ENCODE results near the gene ALG9.
A peak's percentile ranks its signal among the peaks of the same experiment; 100 is the strongest.

Gene ALG9

GRCh38 chr11:111916768-111917167 is 45.4 kb upstream of the ALG9 start:
- TF ChIP-seq EGR1 (IDR thresholded peaks at IDR 0.05) (no peak), FOXM1 (IDR thresholded peaks at IDR 0.05; ENCODE audit: borderline replicate concordance, low read depth) (no peak), ZBTB7A (IDR thresholded peaks at IDR 0.05; ENCODE audit: low read depth) (no peak), CREB1 (IDR thresholded peaks at IDR 0.05; ENCODE audit: low read depth) (no peak), REST (IDR thresholded peaks at IDR 0.05; ENCODE audit: low read depth) (no peak), MAX (IDR thresholded peaks at IDR 0.05) (no peak), TAF1 (IDR thresholded peaks at IDR 0.05; ENCODE audit: low read depth) (no peak), TCF12 (IDR thresholded peaks at IDR 0.05; ENCODE audit: low read depth) (no peak), CEBPB (IDR thresholded peaks at IDR 0.05) (no peak), TEAD4 (IDR thresholded peaks at IDR 0.05) (no peak), RAD21 (IDR thresholded peaks at IDR 0.05; ENCODE audit: low read depth) (no peak), YY1 (IDR thresholded peaks at IDR 0.05; ENCODE audit: low read depth) (no peak), EP300 (IDR thresholded peaks at IDR 0.05; ENCODE audit: borderline replicate concordance) (no peak), USF1 (IDR thresholded peaks at IDR 0.05) (no peak), NFIC (IDR thresholded peaks at IDR 0.05) (no peak)

GRCh38 chr11:111913997-111914396 is 42.6 kb upstream of the ALG9 start:
- TF ChIP-seq TAF1 (IDR thresholded peaks at IDR 0.05; ENCODE audit: low read depth): no peak
- TF ChIP-seq EP300 (IDR thresholded peaks at IDR 0.05; ENCODE audit: borderline replicate concordance): no peak
- peak; percentile 47 for TF ChIP-seq NFIC (IDR thresholded peaks at IDR 0.05)
- 0 out of 2 replicates have a peak, but pooled peaks have one; percentile 18 for TF ChIP-seq TEAD4 (IDR thresholded peaks at IDR 0.05)
- no peak for TF ChIP-seq MAX (IDR thresholded peaks at IDR 0.05)
- TF ChIP-seq REST (IDR thresholded peaks at IDR 0.05; ENCODE audit: low read depth): no peak
- no peak for TF ChIP-seq FOXM1 (IDR thresholded peaks at IDR 0.05; ENCODE audit: borderline replicate concordance, low read depth)
- TF ChIP-seq EGR1 (IDR thresholded peaks at IDR 0.05): no peak
- TF ChIP-seq TCF12 (IDR thresholded peaks at IDR 0.05; ENCODE audit: low read depth): no peak
- no peak for TF ChIP-seq YY1 (IDR thresholded peaks at IDR 0.05; ENCODE audit: low read depth)
- TF ChIP-seq CREB1 (IDR thresholded peaks at IDR 0.05; ENCODE audit: low read depth): no peak
- no peak for TF ChIP-seq RAD21 (IDR thresholded peaks at IDR 0.05; ENCODE audit: low read depth)
- no peak for TF ChIP-seq USF1 (IDR thresholded peaks at IDR 0.05)
- TF ChIP-seq CEBPB (IDR thresholded peaks at IDR 0.05): no peak
- no peak for TF ChIP-seq ZBTB7A (IDR thresholded peaks at IDR 0.05; ENCODE audit: low read depth)

- TF ChIP-seq CEBPB (IDR thresholded peaks at IDR 0.05): no peak
- no peak for TF ChIP-seq CREB1 (IDR thresholded peaks at IDR 0.05; ENCODE audit: low read depth)
- no peak for TF ChIP-seq TCF12 (IDR thresholded peaks at IDR 0.05; ENCODE audit: low read depth)
- no peak for TF ChIP-seq EP300 (IDR thresholded peaks at IDR 0.05; ENCODE audit: borderline replicate concordance)
- TF ChIP-seq REST (IDR thresholded peaks at IDR 0.05; ENCODE audit: low read depth): no peak
- no peak for TF ChIP-seq FOXM1 (IDR thresholded peaks at IDR 0.05; ENCODE audit: borderline replicate concordance, low read depth)
- no peak for TF ChIP-seq RAD21 (IDR thresholded peaks at IDR 0.05; ENCODE audit: low read depth)
- no peak for TF ChIP-seq MAX (IDR thresholded peaks at IDR 0.05)
- no peak for TF ChIP-seq NFIC (IDR thresholded peaks at IDR 0.05)
- TF ChIP-seq TAF1 (IDR thresholded peaks at IDR 0.05; ENCODE audit: low read depth): no peak
- TF ChIP-seq USF1 (IDR thresholded peaks at IDR 0.05): no peak
- no peak for TF ChIP-seq ZBTB7A (IDR thresholded peaks at IDR 0.05; ENCODE audit: low read depth)
- no peak for TF ChIP-seq YY1 (IDR thresholded peaks at IDR 0.05; ENCODE audit: low read depth)
- no peak for TF ChIP-seq TEAD4 (IDR thresholded peaks at IDR 0.05)
- no peak for TF ChIP-seq EGR1 (IDR thresholded peaks at IDR 0.05)
Observed at GRCh38 chr11:111913031-111913861, 41.9 kb upstream of the ALG9 start.

All from Ishikawa (cell line).